SJCRH30 (cell line): ENCODE measurements around the gene SPRYD3. TPM values are rescaled to one million over a fixed set of nuclear protein-coding genes. Genes with fewer than 3 reads are reported as not detected.

Experiments
- total RNA-seq: library from RNA; depleted of rRNA; stranded (reverse); fragments of >200 nt; shearing (Covaris generic); gene quantifications from 2 replicates; pipeline ENCODE4 v1.2.3, GENCODE V29; 2014; rRNA removed

The SPRYD3 gene
- total RNA-seq, 1 experiment from 2014 or later: 10.4 TPM

Other genes starting within 250 kb of the SPRYD3 start
- gene KRT79, start 245.1 kb downstream of the SPRYD3 start, total RNA-seq: not detected in 2 replicates
- gene KRT78, start 230.4 kb downstream of the SPRYD3 start, total RNA-seq: not detected in 2 replicates
- 1.7 and 2.4 TPM in 2 replicates for gene KRT8, start 174.3 kb downstream of the SPRYD3 start, total RNA-seq
- gene KRT18, start 130.3 kb downstream of the SPRYD3 start, total RNA-seq: 7.4 and 9.6 TPM in 2 replicates
- 505 and 541 TPM in 2 replicates for gene EIF4B, start 72.9 kb downstream of the SPRYD3 start, total RNA-seq
- 13.3 and 16.1 TPM in 2 replicates for gene TNS2, start 29.3 kb downstream of the SPRYD3 start, total RNA-seq
- gene IGFBP6, start 18.3 kb upstream of the SPRYD3 start, total RNA-seq: 11.5 and 13.0 TPM in 2 replicates
- gene SOAT2, start 24.1 kb upstream of the SPRYD3 start, total RNA-seq: not detected in 2 replicates
- 17.4 and 17.8 TPM in 2 replicates for gene ZNF740, start 101.3 kb upstream of the SPRYD3 start, total RNA-seq
- 1.7 and 3.3 TPM in 2 replicates for gene CSAD, start 101.5 kb upstream of the SPRYD3 start, total RNA-seq
- not detected in 2 replicates for gene ITGB7, start 127.9 kb upstream of the SPRYD3 start, total RNA-seq
- 5.0 and 5.5 TPM in 2 replicates for gene RARG, start 152.8 kb upstream of the SPRYD3 start, total RNA-seq
- 24.9 and 29.5 TPM in 2 replicates for gene ESPL1, start 188.9 kb upstream of the SPRYD3 start, total RNA-seq
- 297 and 308 TPM in 2 replicates for gene PFDN5, start 216.2 kb upstream of the SPRYD3 start, total RNA-seq
- 35.8 and 37.9 TPM in 2 replicates for gene MYG1, start 220.3 kb upstream of the SPRYD3 start, total RNA-seq
- gene AAAS, start 242.2 kb upstream of the SPRYD3 start, total RNA-seq: 55.5 and 57.2 TPM in 2 replicates